ENCODE results near the gene PLSCR1. TPM values are rescaled to one million over a fixed set of nuclear protein-coding genes. Genes with fewer than 3 reads are reported as not detected.

Gene PLSCR1
- polyA plus RNA-seq, 1 donor from 2014 or later: 0.78 TPM

DNA sequence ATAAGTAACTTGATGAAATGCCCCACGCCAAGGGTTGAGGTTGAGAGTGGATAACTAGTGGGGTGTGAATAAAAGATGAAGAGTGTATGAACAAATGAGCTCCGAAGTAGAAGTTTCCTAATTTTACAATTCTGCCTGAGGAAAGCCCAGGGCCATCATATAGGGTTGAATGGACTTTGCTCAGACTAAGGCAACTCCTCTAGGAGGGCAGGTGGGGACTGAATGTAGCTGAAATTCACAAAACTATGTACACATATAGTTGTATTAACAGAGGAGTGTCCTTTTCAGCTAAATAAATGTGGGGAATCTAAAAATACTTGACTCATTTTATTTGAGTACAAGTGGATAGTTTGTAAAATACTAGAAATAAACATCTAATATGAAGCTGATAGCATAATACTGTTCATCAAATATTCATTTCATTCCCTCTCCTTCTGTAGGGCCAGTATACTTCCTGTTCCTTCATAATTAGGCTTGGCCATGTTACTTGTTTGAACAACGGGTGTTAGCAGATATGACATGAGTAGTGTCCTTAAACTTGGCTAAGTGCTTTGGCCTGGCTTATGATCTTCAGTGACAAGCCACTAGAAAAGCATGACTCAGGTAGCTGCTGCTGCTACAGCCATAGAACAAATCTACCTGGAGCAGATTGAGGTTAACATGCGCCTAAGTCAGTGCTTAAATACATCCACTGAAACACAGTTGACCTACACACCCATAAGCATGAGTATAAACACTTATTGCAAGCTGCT, 26.5 kb downstream of the PLSCR1 start:
- Histone ChIP-seq H3K9me3 (ENCODE audit: low read length) (no peaks in the 10 kb centered on the region), H3K9ac (ENCODE audit: low read length) (no peak overlapping the region), H3K36me3 (ENCODE audit: insufficient read depth, low read length) (no peaks in the 10 kb centered on the region), H2AFZ (ENCODE audit: low read depth, low read length) (no peak overlapping the region), H3K9me2 (ENCODE audit: insufficient read depth, low read length) (no peaks in the 10 kb centered on the region), H3K27ac (ENCODE audit: low read length) (no peak overlapping the region), H3F3A (ENCODE audit: insufficient read depth, low read length, poor library complexity, severe bottlenecking) (no peaks in the 10 kb centered on the region), H3K4me2 (ENCODE audit: low read length) (no peak overlapping the region), H4K20me1 (ENCODE audit: insufficient read depth) (no peaks in the 10 kb centered on the region), H3K4me3 (ENCODE audit: low read length) (no peak overlapping the region), H3K27me3 (ENCODE audit: insufficient read depth, low read depth, low read length) (no peaks in the 10 kb centered on the region), H3K79me2 (replicated peaks; ENCODE audit: insufficient read depth, low read length) (no peaks in the 10 kb centered on the region)
- no peak for TF ChIP-seq TAF1 (IDR thresholded peaks at IDR 0.05; ENCODE audit: low read depth)
- TF ChIP-seq SMC3 (conservative IDR thresholded peaks at IDR 0.05; ENCODE audit: poor library complexity): no peak
- TF ChIP-seq, protein P1, sequence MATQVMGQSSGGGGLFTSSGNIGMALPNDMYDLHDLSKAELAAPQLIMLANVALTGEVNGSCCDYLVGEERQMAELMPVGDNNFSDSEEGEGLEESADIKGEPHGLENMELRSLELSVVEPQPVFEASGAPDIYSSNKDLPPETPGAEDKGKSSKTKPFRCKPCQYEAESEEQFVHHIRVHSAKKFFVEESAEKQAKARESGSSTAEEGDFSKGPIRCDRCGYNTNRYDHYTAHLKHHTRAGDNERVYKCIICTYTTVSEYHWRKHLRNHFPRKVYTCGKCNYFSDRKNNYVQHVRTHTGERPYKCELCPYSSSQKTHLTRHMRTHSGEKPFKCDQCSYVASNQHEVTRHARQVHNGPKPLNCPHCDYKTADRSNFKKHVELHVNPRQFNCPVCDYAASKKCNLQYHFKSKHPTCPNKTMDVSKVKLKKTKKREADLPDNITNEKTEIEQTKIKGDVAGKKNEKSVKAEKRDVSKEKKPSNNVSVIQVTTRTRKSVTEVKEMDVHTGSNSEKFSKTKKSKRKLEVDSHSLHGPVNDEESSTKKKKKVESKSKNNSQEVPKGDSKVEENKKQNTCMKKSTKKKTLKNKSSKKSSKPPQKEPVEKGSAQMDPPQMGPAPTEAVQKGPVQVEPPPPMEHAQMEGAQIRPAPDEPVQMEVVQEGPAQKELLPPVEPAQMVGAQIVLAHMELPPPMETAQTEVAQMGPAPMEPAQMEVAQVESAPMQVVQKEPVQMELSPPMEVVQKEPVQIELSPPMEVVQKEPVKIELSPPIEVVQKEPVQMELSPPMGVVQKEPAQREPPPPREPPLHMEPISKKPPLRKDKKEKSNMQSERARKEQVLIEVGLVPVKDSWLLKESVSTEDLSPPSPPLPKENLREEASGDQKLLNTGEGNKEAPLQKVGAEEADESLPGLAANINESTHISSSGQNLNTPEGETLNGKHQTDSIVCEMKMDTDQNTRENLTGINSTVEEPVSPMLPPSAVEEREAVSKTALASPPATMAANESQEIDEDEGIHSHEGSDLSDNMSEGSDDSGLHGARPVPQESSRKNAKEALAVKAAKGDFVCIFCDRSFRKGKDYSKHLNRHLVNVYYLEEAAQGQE (IDR thresholded peaks at IDR 0.05; ENCODE audit: borderline replicate concordance): no peak
- TF ChIP-seq EP300 (conservative IDR thresholded peaks at IDR 0.05; ENCODE audit: poor library complexity, severe bottlenecking): no peak
- TF ChIP-seq EZH2 (IDR thresholded peaks at IDR 0.05; ENCODE audit: borderline replicate concordance, insufficient read depth, low read length, poor library complexity, severe bottlenecking): no peak
- no peak for TF ChIP-seq RAD21 (conservative IDR thresholded peaks at IDR 0.05)
- TF ChIP-seq MXI1 (conservative IDR thresholded peaks at IDR 0.05; ENCODE audit: poor library complexity, severe bottlenecking): no peak
- no peak for TF ChIP-seq POLR2AphosphoS5 (IDR thresholded peaks at IDR 0.05)
- TF ChIP-seq, protein P2, sequence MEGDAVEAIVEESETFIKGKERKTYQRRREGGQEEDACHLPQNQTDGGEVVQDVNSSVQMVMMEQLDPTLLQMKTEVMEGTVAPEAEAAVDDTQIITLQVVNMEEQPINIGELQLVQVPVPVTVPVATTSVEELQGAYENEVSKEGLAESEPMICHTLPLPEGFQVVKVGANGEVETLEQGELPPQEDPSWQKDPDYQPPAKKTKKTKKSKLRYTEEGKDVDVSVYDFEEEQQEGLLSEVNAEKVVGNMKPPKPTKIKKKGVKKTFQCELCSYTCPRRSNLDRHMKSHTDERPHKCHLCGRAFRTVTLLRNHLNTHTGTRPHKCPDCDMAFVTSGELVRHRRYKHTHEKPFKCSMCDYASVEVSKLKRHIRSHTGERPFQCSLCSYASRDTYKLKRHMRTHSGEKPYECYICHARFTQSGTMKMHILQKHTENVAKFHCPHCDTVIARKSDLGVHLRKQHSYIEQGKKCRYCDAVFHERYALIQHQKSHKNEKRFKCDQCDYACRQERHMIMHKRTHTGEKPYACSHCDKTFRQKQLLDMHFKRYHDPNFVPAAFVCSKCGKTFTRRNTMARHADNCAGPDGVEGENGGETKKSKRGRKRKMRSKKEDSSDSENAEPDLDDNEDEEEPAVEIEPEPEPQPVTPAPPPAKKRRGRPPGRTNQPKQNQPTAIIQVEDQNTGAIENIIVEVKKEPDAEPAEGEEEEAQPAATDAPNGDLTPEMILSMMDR (IDR thresholded peaks at IDR 0.05; ENCODE audit: poor library complexity, severe bottlenecking): no peak

DNA sequence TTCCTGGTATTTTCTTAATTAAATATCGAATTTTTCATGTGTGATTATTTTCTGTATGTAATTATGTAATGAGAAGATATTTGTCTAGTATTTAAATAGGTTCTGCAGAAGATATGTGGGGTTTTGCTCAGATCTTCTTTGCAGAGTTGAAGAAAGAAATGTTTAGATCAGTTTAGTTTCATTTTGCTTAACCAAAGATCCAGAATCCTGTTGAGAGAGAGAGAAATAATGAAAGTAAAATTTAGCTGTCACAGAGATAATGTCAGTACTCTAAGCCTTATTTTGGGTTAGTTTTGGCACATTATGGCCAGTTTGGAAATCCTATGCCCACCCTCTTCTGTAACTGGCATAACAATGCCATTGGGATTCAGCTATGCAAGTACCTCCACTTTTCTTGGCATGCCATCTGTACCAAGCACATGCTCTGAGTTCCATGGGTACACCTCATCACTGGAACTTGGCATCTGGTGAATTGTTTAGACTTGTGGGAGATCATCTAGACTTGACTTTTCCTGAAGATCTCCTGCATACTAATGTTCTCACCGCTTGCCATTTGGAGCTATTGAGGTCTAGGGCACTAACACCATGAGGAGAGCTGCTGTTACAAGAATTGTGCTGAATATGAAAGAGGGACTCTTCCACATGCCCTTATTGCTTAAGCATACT, 30.9 kb downstream of the PLSCR1 start:
- no peak overlapping the region for H3K4me2 ChIP-seq (ENCODE audit: low read length)
- H3K36me3 ChIP-seq (ENCODE audit: insufficient read depth, low read length): no peaks in the 10 kb centered on the region
- H3K9ac ChIP-seq (ENCODE audit: low read length): no peak overlapping the region
- no peaks in the 10 kb centered on the region for H3K9me2 ChIP-seq (ENCODE audit: insufficient read depth, low read length)
- no peaks in the 10 kb centered on the region for H3K9me3 ChIP-seq (ENCODE audit: low read length)
- H2AFZ ChIP-seq (ENCODE audit: low read depth, low read length): no peak overlapping the region
- TF ChIP-seq SMC3 (conservative IDR thresholded peaks at IDR 0.05; ENCODE audit: poor library complexity): no peak
- TF ChIP-seq, protein P2 (IDR thresholded peaks at IDR 0.05; ENCODE audit: poor library complexity, severe bottlenecking): no peak
- TF ChIP-seq, protein P1 (IDR thresholded peaks at IDR 0.05; ENCODE audit: borderline replicate concordance): no peak
- TF ChIP-seq MXI1 (conservative IDR thresholded peaks at IDR 0.05; ENCODE audit: poor library complexity, severe bottlenecking): no peak
- TF ChIP-seq POLR2AphosphoS5 (IDR thresholded peaks at IDR 0.05): no peak
- no peak for TF ChIP-seq EZH2 (IDR thresholded peaks at IDR 0.05; ENCODE audit: borderline replicate concordance, insufficient read depth, low read length, poor library complexity, severe bottlenecking)
- no peak for TF ChIP-seq EP300 (conservative IDR thresholded peaks at IDR 0.05; ENCODE audit: poor library complexity, severe bottlenecking)
- no peak for TF ChIP-seq RAD21 (conservative IDR thresholded peaks at IDR 0.05)
- TF ChIP-seq TAF1 (IDR thresholded peaks at IDR 0.05; ENCODE audit: low read depth): no peak
- H3K79me2 ChIP-seq (replicated peaks; ENCODE audit: insufficient read depth, low read length): no peaks in the 10 kb centered on the region
- H3K27me3 ChIP-seq (ENCODE audit: insufficient read depth, low read depth, low read length): no peaks in the 10 kb centered on the region
- no peak overlapping the region for H3K27ac ChIP-seq (ENCODE audit: low read length)
- H3K4me3 ChIP-seq (ENCODE audit: low read length): no peak overlapping the region
- H4K20me1 ChIP-seq (ENCODE audit: insufficient read depth): no peaks in the 10 kb centered on the region
- H3F3A ChIP-seq (ENCODE audit: insufficient read depth, low read length, poor library complexity, severe bottlenecking): no peaks in the 10 kb centered on the region

All from neural cell (in vitro differentiated cells).